ENCODE results near the gene FCSK. TPM values are rescaled to one million over a fixed set of nuclear protein-coding genes. Genes with fewer than 3 reads are reported as not detected.

FCSK gene
- total RNA-seq, 6 experiments from 2014 or later: 10.9 to 16.7 (median 13.4) TPM

GRCh38 chr16:70419384-70420327 is 34.7 kb upstream of the FCSK start:
- intact Hi-C loops (cut with DNase I): no loop called here
- H3K36me3 ChIP-seq: no peaks in the 10 kb centered on the region
- ATAC-seq (peak; percentile 45 to 71 (median 54)), DNase-seq (peak in 1 of 3 donors; percentile 66)
- peaks cover 0 to 44% (median 22%) of the 10 kb centered on the region in 4 donors for H3K4me1 ChIP-seq
- no peaks in the 10 kb centered on the region for H3K9me3 ChIP-seq
- H3K27me3 ChIP-seq: no peaks in the 10 kb centered on the region
- TF ChIP-seq POLR2A (IDR thresholded peaks at IDR 0.05): no peak
- TF ChIP-seq, protein P1, sequence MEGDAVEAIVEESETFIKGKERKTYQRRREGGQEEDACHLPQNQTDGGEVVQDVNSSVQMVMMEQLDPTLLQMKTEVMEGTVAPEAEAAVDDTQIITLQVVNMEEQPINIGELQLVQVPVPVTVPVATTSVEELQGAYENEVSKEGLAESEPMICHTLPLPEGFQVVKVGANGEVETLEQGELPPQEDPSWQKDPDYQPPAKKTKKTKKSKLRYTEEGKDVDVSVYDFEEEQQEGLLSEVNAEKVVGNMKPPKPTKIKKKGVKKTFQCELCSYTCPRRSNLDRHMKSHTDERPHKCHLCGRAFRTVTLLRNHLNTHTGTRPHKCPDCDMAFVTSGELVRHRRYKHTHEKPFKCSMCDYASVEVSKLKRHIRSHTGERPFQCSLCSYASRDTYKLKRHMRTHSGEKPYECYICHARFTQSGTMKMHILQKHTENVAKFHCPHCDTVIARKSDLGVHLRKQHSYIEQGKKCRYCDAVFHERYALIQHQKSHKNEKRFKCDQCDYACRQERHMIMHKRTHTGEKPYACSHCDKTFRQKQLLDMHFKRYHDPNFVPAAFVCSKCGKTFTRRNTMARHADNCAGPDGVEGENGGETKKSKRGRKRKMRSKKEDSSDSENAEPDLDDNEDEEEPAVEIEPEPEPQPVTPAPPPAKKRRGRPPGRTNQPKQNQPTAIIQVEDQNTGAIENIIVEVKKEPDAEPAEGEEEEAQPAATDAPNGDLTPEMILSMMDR (IDR thresholded peaks at IDR 0.05): no peak
- peak overlapping the region in 1 of 3 donors; percentile 19 for H3K4me3 ChIP-seq
- H3K27ac ChIP-seq: peak overlapping the region in 1 of 3 donors; percentile 60
- 22% methylated on average over 3 of the region's 14 CpGs for WGBS (ENCODE audit: insufficient coverage, low coverage, low lambda C conversion rate, missing lambda C conversion rate)

DNA sequence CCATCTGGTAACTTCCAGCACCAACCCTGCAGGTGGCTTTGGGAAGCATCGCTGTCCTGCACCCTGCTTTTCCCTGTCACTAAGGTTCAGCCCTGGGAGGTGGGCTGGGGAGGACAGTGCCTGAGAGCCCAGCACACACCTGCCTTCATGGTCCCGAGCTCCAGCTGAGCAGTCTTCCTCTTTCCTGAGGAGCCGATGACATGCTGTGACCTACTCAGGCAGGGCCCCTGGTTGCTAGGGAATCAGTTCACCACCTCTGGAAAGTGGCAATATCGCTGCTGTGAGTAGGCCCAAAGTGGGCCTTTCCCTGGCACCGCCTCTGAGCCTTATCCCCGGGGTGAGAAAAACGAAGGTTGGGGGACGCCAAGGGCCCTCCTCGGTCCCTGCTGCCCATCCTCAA is 33.4 kb upstream of the FCSK start:
- Histone ChIP-seq H3K27me3 (no peaks in the 10 kb centered on the region), H3K9me3 (no peaks in the 10 kb centered on the region), H3K36me3 (no peaks in the 10 kb centered on the region), H3K27ac (no peak overlapping the region), H3K4me3 (no peak overlapping the region), H3K4me1 (peaks cover 0 to 41% (median 20%) of the 10 kb centered on the region in 4 donors)
- TF ChIP-seq, protein P1 (IDR thresholded peaks at IDR 0.05): no peak
- no peak for TF ChIP-seq POLR2A (IDR thresholded peaks at IDR 0.05)
- intact Hi-C loops (cut with DNase I): no loop called here
- DNase-seq: no peak
- no CpG with 5 or more reads among the region's 9 CpGs for WGBS (ENCODE audit: insufficient coverage, low coverage, low lambda C conversion rate, missing lambda C conversion rate)
- ATAC-seq: no peak

DNA sequence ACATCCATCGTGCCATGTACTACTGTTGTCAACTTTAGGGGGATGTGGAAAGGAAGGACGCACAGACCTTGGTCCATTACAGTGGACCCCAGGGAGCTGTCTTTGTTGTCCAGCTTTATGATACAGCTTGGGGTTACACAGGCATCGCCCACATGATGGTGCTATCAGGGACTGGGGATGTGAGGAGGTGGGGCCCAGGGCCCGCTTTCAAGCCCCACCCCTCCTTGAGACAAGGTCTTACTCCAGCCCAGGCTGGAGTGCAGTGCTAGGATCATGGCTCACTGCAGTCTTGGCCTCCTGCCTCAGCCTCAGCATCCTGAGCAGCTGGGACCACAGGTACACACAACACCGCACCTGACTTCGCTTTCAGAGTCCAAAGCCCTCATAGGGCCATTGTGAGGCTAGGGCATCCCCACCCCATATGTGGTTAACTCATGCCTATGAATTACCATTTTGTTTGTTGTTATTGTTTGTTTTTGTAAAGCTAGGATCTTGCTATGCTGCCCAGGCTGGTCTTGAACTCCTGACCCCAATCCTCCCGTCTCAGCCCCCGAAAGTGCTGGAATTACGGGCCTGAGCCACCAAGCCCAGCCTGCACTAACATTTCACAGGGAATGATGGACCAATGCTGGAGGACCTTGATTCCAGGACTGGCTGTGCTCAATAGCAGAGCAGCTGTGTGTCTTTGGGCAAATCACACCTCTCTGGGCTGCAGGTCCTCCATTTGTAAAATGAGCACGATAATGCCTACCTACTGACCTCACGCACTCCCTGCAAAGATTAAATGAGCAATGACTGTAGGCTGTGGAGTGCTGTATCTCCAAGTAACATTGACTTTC is 32.7 kb upstream of the FCSK start:
- intact Hi-C loops (cut with DNase I): no loop called here
- H3K4me3 ChIP-seq: no peak overlapping the region
- TF ChIP-seq POLR2A (IDR thresholded peaks at IDR 0.05): no peak
- TF ChIP-seq, protein P1 (IDR thresholded peaks at IDR 0.05): no peak
- ATAC-seq (no peak), DNase-seq (no peak)
- no peaks in the 10 kb centered on the region for H3K27me3 ChIP-seq
- no peaks in the 10 kb centered on the region for H3K36me3 ChIP-seq
- no peak overlapping the region for H3K27ac ChIP-seq
- H3K9me3 ChIP-seq: no peaks in the 10 kb centered on the region
- WGBS (ENCODE audit: insufficient coverage, low coverage, low lambda C conversion rate, missing lambda C conversion rate): 95% methylated on average over 7 of the region's 11 CpGs
- peaks cover 0 to 41% (median 20%) of the 10 kb centered on the region in 4 donors for H3K4me1 ChIP-seq

- Histone ChIP-seq H3K27ac (peak overlapping the region in 1 of 3 donors; percentile 18), H3K4me1 (peaks cover 0 to 46% (median 22%) of the 10 kb centered on the region in 4 donors), H3K4me3 (no peak overlapping the region), H3K36me3 (no peaks in the 10 kb centered on the region), H3K27me3 (no peaks in the 10 kb centered on the region), H3K9me3 (no peaks in the 10 kb centered on the region)
- intact Hi-C loops (cut with DNase I): no loop called here
- WGBS (ENCODE audit: insufficient coverage, low coverage, low lambda C conversion rate, missing lambda C conversion rate): 17% methylated on average over 1 of the region's 4 CpGs
- no peak for TF ChIP-seq POLR2A (IDR thresholded peaks at IDR 0.05)
- TF ChIP-seq, protein P1 (IDR thresholded peaks at IDR 0.05): no peak
- ATAC-seq (peak in 1 of 4 donors; percentile 31), DNase-seq (no peak)
Observed at GRCh38 chr16:70422543-70422942, 31.9 kb upstream of the FCSK start.
